ENCODE results near the gene TRAPPC3L. TPM values are rescaled to one million over a fixed set of nuclear protein-coding genes. Genes with fewer than 3 reads are reported as not detected.

Gene TRAPPC3L
- total RNA-seq, 1 experiment from 2014 or later, result not detected

DNA sequence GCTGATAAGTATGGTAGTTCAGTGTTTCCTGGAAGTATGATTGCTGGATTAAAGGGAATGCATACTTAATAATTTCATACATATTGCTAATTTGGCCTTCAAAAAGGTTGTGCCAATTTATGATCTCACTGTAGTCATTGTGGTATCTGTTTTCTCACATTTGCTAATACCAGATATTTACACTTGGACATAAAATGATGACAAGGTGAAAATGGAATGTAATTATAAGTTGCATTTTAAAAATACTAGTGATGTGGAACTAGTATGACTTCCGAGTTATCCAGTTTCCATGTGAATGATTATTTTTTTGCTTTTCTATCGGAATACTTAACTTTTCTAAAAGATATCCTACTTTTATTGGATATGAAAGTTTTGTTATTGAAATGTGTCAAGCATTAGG, 41.3 kb upstream of the TRAPPC3L start:
- Mint-ChIP-seq H3K4me3 (no peak overlapping the region), H3K27me3 (ENCODE audit: low read depth) (no peaks in the 10 kb centered on the region), H3K36me3 (ENCODE audit: insufficient read depth in 1 of 3, low read depth in 3 of 3) (peaks cover 11 to 43% (median 29%) of the 10 kb centered on the region in 3 experiments; a peak in 6 of 7 replicates), H3K4me1 (no peaks in the 10 kb centered on the region), H3K27ac (no peak overlapping the region), H3K9me3 (no peaks in the 10 kb centered on the region)
- Histone ChIP-seq H3K79me1 (ENCODE audit: insufficient read depth, low read depth, low read length, poor library complexity, severe bottlenecking) (no peaks in the 10 kb centered on the region), H2BK5ac (ENCODE audit: insufficient read length, low read length) (no peak overlapping the region), H3K4me2 (ENCODE audit: insufficient read depth, insufficient read length, low read length) (no peak overlapping the region), H3K23ac (ENCODE audit: insufficient read length, low read depth, low read length) (no peak overlapping the region), H2BK15ac (ENCODE audit: low read depth, low read length) (no peak overlapping the region), H4K8ac (replicated peaks; ENCODE audit: insufficient read length, low read depth, low read length) (no peak overlapping the region), H2AFZ (ENCODE audit: low read length) (no peak overlapping the region), H3T11ph (ENCODE audit: low read length) (no peak overlapping the region), H4K20me1 (ENCODE audit: control insufficient read depth, insufficient read depth, insufficient read length) (no peaks in the 10 kb centered on the region), H2BK12ac (ENCODE audit: insufficient read length, low read depth, low read length) (no peak overlapping the region), H2BK120ac (ENCODE audit: low read depth, low read length, poor library complexity, severe bottlenecking) (no peak overlapping the region), H3K4me1 (ENCODE audit: insufficient read depth, low read length) (no peaks in the 10 kb centered on the region), H3K23me2 (ENCODE audit: insufficient read length, low read depth, low read length, poor library complexity, severe bottlenecking) (no peaks in the 10 kb centered on the region), H3K4ac (ENCODE audit: low read depth, low read length) (no peak overlapping the region), H2AK5ac (ENCODE audit: insufficient read length, low read length) (no peak overlapping the region), H4K91ac (ENCODE audit: insufficient read length, low read depth, low read length) (no peak overlapping the region), H3K27me3 (ENCODE audit: insufficient read depth, low read length) (no peaks in the 10 kb centered on the region), H3K9ac (ENCODE audit: extremely low read depth, insufficient read length, low read length) (no peak overlapping the region), H3K27ac (ENCODE audit: insufficient read length, low read depth, low read length) (no peak overlapping the region), H3K56ac (ENCODE audit: insufficient read length, low read depth, low read length) (no peak overlapping the region), H3K79me2 (ENCODE audit: insufficient read depth, low read length) (no peaks in the 10 kb centered on the region), H3K14ac (ENCODE audit: insufficient read depth, low read length) (no peak overlapping the region), H3K18ac (ENCODE audit: insufficient read length, low read depth, low read length) (no peak overlapping the region), H3K9me3 (ENCODE audit: control insufficient read depth, low read depth, low read length) (no peaks in the 10 kb centered on the region), H2BK20ac (ENCODE audit: low read depth, low read length, poor library complexity, severe bottlenecking) (no peak overlapping the region), H4K5ac (ENCODE audit: insufficient read length, low read depth, low read length) (no peak overlapping the region)
- TF ChIP-seq, protein P1, sequence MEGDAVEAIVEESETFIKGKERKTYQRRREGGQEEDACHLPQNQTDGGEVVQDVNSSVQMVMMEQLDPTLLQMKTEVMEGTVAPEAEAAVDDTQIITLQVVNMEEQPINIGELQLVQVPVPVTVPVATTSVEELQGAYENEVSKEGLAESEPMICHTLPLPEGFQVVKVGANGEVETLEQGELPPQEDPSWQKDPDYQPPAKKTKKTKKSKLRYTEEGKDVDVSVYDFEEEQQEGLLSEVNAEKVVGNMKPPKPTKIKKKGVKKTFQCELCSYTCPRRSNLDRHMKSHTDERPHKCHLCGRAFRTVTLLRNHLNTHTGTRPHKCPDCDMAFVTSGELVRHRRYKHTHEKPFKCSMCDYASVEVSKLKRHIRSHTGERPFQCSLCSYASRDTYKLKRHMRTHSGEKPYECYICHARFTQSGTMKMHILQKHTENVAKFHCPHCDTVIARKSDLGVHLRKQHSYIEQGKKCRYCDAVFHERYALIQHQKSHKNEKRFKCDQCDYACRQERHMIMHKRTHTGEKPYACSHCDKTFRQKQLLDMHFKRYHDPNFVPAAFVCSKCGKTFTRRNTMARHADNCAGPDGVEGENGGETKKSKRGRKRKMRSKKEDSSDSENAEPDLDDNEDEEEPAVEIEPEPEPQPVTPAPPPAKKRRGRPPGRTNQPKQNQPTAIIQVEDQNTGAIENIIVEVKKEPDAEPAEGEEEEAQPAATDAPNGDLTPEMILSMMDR (conservative IDR thresholded peaks at IDR 0.05), result no peak
- no CpG with 5 or more reads among the region's 2 CpGs for WGBS (ENCODE audit: extremely low coverage, insufficient read length, low lambda C conversion rate)
- DNase-seq, result no peak

Measured in H9 (cell line).